CD14-positive monocyte (primary cell): ENCODE measurements around the gene CACNA1C. TPM values are rescaled to one million over a fixed set of nuclear protein-coding genes. Genes with fewer than 3 reads are reported as not detected.

ENCODE experiments used
- DNase-seq, 3 donors: peaks; one replicate each; pipeline ENCODE4 v3.0.0-alpha.2; 2011 to 2022
- H2AFZ ChIP-seq: 2 replicates; pipeline ENCODE4 v1.6.0; 2012; ENCODE audit warnings: mild to moderate bottlenecking, low read depth, low read length, inconsistent platforms; ENCODE audit not compliant: insufficient read depth, poor library complexity, severe bottlenecking
- H3K27ac ChIP-seq, 2 donors: 1 replicate in 1 of 2; 2 replicates in 1 of 2; pipeline ENCODE4 v1.5.1; 2012 to 2013; ENCODE audit warnings: low read length in 2 of 2, control low read depth in 1 of 2, inconsistent platforms in 1 of 2, low read depth in 1 of 2, mild to moderate bottlenecking in 1 of 2
- H3K27me3 ChIP-seq, 2 donors: one replicate each; pipeline versions ENCODE4 v1.6.0 to v1.6.1; 2011 to 2013; ENCODE audit warnings: low read length in 2 of 2; ENCODE audit not compliant: control insufficient read depth in 2 of 2, insufficient read depth in 2 of 2
- H3K36me3 ChIP-seq, 2 donors: replicated peaks in 1 of 2; 1 replicate in 1 of 2; 2 replicates in 1 of 2; pipeline versions ENCODE4 v1.5.1 to v1.6.1; 2012 to 2013; ENCODE audit warnings: low read length in 2 of 2, control low read depth in 1 of 2, inconsistent platforms in 1 of 2, mild to moderate bottlenecking in 1 of 2; ENCODE audit not compliant: insufficient read depth in 2 of 2, control insufficient read depth in 1 of 2
- H3K4me1 ChIP-seq, 2 donors: 1 replicate in 1 of 2; 2 replicates in 1 of 2; pipeline versions ENCODE4 v1.5.1 to v1.6.1; 2012 to 2013; ENCODE audit warnings: low read length in 2 of 2, control low read depth in 1 of 2, inconsistent platforms in 1 of 2, mild to moderate bottlenecking in 1 of 2, moderate library complexity in 1 of 2; ENCODE audit not compliant: insufficient read depth in 2 of 2, control insufficient read depth in 1 of 2
- H3K4me2 ChIP-seq: replicated peaks from 2 replicates; pipeline ENCODE3; 2012; ENCODE audit warnings: low read length, moderate library complexity, mild to moderate bottlenecking; ENCODE audit not compliant: poor library complexity, severe bottlenecking; ENCODE audit errors: extremely low read depth
- H3K4me3 ChIP-seq, 3 experiments: fragments of 200-600 bp in 1 of 3; sonication (generic) in 1 of 3; replicated peaks in 1 of 3; 1 replicate in 2 of 3; 2 replicates in 1 of 3; pipeline ENCODE4 v1.5.1; 2011 to 2013; ENCODE audit warnings: low read length in 3 of 3, mild to moderate bottlenecking in 3 of 3, control low read depth in 2 of 3, low read depth in 2 of 3, inconsistent platforms in 1 of 3, moderate library complexity in 1 of 3
- H3K79me2 ChIP-seq: 2 replicates; pipeline ENCODE4 v1.6.0; 2012; ENCODE audit warnings: mild to moderate bottlenecking, control low read depth, inconsistent platforms, low read length, moderate library complexity; ENCODE audit not compliant: insufficient read depth
- H3K9ac ChIP-seq: 2 replicates; pipeline ENCODE4 v1.6.0; 2017; ENCODE audit warnings: low read length, mild to moderate bottlenecking; ENCODE audit not compliant: insufficient read depth, poor library complexity, severe bottlenecking
- H3K9me3 ChIP-seq, 2 donors: replicated peaks in 1 of 2; 1 replicate in 1 of 2; 2 replicates in 1 of 2; pipeline versions ENCODE4 v1.5.1 to v1.6.1; 2012 to 2013; ENCODE audit warnings: low read length in 2 of 2, control low read depth in 1 of 2; ENCODE audit not compliant: control insufficient read depth in 1 of 2, insufficient read depth in 1 of 2
- H4K20me1 ChIP-seq: 2 replicates; pipeline ENCODE4 v1.6.0; 2012; ENCODE audit warnings: mild to moderate bottlenecking, low read length, control low read depth, moderate library complexity; ENCODE audit not compliant: insufficient read depth
- H3K27ac Mint-ChIP-seq, 7 donors: one replicate each; pipeline ENCODE4 v1.8.0; 2020; ENCODE audit warnings: mild to moderate bottlenecking in 7 of 7, mixed read lengths in 7 of 7, moderate library complexity in 6 of 7, inconsistent platforms in 2 of 7
- H3K27me3 Mint-ChIP-seq, 3 donors: one replicate each; pipeline ENCODE4 v1.8.0; 2021 to 2022; ENCODE audit warnings: low read depth in 3 of 3, mild to moderate bottlenecking in 3 of 3, mixed read lengths in 3 of 3, moderate library complexity in 3 of 3, inconsistent platforms in 1 of 3
- H3K36me3 Mint-ChIP-seq, 2 donors: one replicate each; pipeline ENCODE4 v1.8.0; 2020; ENCODE audit warnings: mixed read lengths in 2 of 2, inconsistent platforms in 1 of 2, mild to moderate bottlenecking in 1 of 2
- H3K4me1 Mint-ChIP-seq: one replicate; pipeline ENCODE4 v1.8.0; 2020; ENCODE audit warnings: mild to moderate bottlenecking, mixed read lengths
- H3K4me3 Mint-ChIP-seq, 2 donors: one replicate each; pipeline ENCODE4 v1.8.0; 2020; ENCODE audit warnings: mild to moderate bottlenecking in 2 of 2, mixed read lengths in 2 of 2, moderate library complexity in 1 of 2
- H3K9me3 Mint-ChIP-seq, 7 donors: one replicate each; pipeline ENCODE4 v1.8.0; 2020 to 2022; ENCODE audit warnings: mixed read lengths in 7 of 7, mild to moderate bottlenecking in 6 of 7, moderate library complexity in 6 of 7, inconsistent platforms in 2 of 7
- WGBS: methylation state at CpG from one replicate; pipeline ENCODE4 v1.1.5; 2013; ENCODE audit warnings: missing lambda C conversion rate; ENCODE audit not compliant: insufficient coverage; 5-methylcytosine and 5-hydroxymethylcytosine counted together
- intact Hi-C, 2 donors: fragments of 100-400 bp; cut with micrococcal nuclease; formaldehyde crosslinking; loops; one replicate each; pipeline versions ENCODE4 v1.15.0 to v1.15.1; 2023
- polyA plus RNA-seq, 3 donors: library from polyadenylated mRNA; depleted of rRNA in 1 of 3; unstranded in 2 of 3; stranded (reverse) in 1 of 3; fragments of 300-500 nt in 2 of 3; fragments of >200 nt in 1 of 3; fragmentation: Illumina TruSeq in 2 of 3; gene quantifications; 1 replicate in 2 of 3; 2 replicates in 1 of 3; pipeline ENCODE4 v1.2.3, GENCODE V29; 2012 to 2021
- TF ChIP-seq, protein P1 (sequence below): fragments of 200-600 bp; IDR thresholded peaks from one replicate; pipeline ENCODE4 v1.8.0; 2022; ENCODE audit warnings: antibody characterized with exemption, mild to moderate bottlenecking

CACNA1C gene
- polyA plus RNA-seq, 3 donors = not detected

DNA sequence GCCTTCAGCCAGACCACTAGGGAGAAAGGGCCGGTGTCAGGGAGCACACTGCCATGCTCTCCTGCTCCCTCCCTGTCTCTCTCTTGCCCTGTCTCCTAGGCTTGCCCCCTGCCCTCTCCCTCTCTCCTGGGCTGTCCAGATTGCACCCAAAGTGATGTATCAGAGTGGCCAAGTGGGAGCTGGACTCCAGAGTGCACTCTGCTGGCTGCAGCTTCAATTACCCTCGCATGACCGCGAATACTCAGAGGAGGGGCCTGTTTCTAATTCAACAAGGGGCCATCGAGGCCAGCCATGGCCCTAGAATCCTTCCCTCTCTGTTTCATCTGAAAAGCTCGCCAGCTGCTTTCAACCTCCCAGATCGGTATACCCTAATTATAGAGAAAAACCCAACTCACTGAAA is 535.6 kb downstream of the CACNA1C start:
- Mint-ChIP-seq H3K27ac (no peak overlapping the region), H3K36me3 (no peaks in the 10 kb centered on the region), H3K4me1 (peaks cover under 1% of the 10 kb centered on the region), H3K9me3 (peaks cover 0 to 5% (median 2%) of the 10 kb centered on the region in 7 donors), H3K27me3 (peaks cover 9 to 21% (median 11%) of the 10 kb centered on the region in 3 donors), H3K4me3 (no peak overlapping the region)
- intact Hi-C loops = no loop called here
- DNase-seq = no peak
- H3K4me2 ChIP-seq = no peak overlapping the region
- peaks cover under 1 to 12% of the 10 kb centered on the region in 2 donors for H3K27me3 ChIP-seq
- H2AFZ ChIP-seq = no peak overlapping the region
- no peaks in the 10 kb centered on the region for H3K79me2 ChIP-seq
- no peak overlapping the region for H3K4me3 ChIP-seq
- WGBS = 90% methylated on average over 5 of the region's 7 CpGs
- H3K4me1 ChIP-seq = peaks cover under 1% of the 10 kb centered on the region in 2 donors
- peaks cover 0 to 6% of the 10 kb centered on the region in 2 donors for H3K9me3 ChIP-seq
- no peak overlapping the region for H3K27ac ChIP-seq
- H4K20me1 ChIP-seq = no peaks in the 10 kb centered on the region
- H3K36me3 ChIP-seq = no peaks in the 10 kb centered on the region
- no peak overlapping the region for H3K9ac ChIP-seq
- TF ChIP-seq, protein P1, sequence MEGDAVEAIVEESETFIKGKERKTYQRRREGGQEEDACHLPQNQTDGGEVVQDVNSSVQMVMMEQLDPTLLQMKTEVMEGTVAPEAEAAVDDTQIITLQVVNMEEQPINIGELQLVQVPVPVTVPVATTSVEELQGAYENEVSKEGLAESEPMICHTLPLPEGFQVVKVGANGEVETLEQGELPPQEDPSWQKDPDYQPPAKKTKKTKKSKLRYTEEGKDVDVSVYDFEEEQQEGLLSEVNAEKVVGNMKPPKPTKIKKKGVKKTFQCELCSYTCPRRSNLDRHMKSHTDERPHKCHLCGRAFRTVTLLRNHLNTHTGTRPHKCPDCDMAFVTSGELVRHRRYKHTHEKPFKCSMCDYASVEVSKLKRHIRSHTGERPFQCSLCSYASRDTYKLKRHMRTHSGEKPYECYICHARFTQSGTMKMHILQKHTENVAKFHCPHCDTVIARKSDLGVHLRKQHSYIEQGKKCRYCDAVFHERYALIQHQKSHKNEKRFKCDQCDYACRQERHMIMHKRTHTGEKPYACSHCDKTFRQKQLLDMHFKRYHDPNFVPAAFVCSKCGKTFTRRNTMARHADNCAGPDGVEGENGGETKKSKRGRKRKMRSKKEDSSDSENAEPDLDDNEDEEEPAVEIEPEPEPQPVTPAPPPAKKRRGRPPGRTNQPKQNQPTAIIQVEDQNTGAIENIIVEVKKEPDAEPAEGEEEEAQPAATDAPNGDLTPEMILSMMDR = no peak

DNA sequence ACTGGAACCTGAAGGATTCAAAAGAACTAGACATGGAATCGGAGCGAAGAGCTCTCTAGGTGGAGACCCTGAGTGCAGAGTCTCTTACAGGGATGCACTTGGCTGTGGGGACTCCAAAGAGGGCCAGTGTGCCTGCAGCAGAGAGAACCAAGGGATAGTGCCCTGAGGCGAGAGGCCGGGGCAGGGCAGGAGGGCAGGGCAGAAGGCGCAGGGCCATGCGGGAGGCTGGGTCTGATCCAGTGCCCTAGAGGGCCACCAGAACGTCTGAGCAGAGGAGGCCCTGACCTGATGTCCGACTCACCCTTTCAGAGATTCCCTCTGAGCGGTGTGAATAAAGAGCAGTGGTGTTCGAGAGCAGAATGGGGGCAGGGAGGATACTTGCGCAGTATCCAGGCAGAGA is 536.6 kb downstream of the CACNA1C start:
- Histone ChIP-seq H4K20me1 (no peaks in the 10 kb centered on the region), H3K27me3 (peaks cover 0 to 2% of the 10 kb centered on the region in 2 donors), H3K4me2 (no peak overlapping the region), H3K9me3 (peaks cover 0 to 6% of the 10 kb centered on the region in 2 donors), H3K4me3 (no peak overlapping the region), H3K79me2 (no peaks in the 10 kb centered on the region), H3K4me1 (no peaks in the 10 kb centered on the region), H3K27ac (no peak overlapping the region), H3K9ac (no peak overlapping the region), H3K36me3 (no peaks in the 10 kb centered on the region), H2AFZ (no peak overlapping the region)
- no peak for DNase-seq
- 96% methylated on average over 10 of the region's 11 CpGs for WGBS
- Mint-ChIP-seq H3K36me3 (no peaks in the 10 kb centered on the region), H3K4me1 (no peaks in the 10 kb centered on the region), H3K27ac (peak overlapping the region in 1 of 7 donors; percentile 27), H3K4me3 (no peak overlapping the region), H3K9me3 (peaks cover 0 to 9% (median 3%) of the 10 kb centered on the region in 7 donors), H3K27me3 (peaks cover 2 to 13% (median 5%) of the 10 kb centered on the region in 3 donors)
- intact Hi-C loops = no loop called here
- TF ChIP-seq, protein P1 = no peak
